Astrocyte (in vitro differentiated cells and primary cell): ENCODE measurements around the gene TBL1XR1. TPM values are rescaled to one million over a fixed set of nuclear protein-coding genes. Genes with fewer than 3 reads are reported as not detected.

Experiments used
- DNase-seq: peaks from one replicate; pipeline ENCODE4 v3.0.0-alpha.2; 2010; ENCODE audit warnings: low read depth
- FAIRE-seq: peaks from 2 replicates; lab custom pipeline; 2011; peaks lifted over from hg19 to GRCh38; lab: Jason Lieb, UNC
- H2AFZ ChIP-seq: 2 replicates; pipeline ENCODE4 v1.6.0; 2012; ENCODE audit warnings: low read depth, low read length, inconsistent platforms
- H3K27ac ChIP-seq: 2 replicates; pipeline ENCODE4 v1.5.1; 2011; ENCODE audit warnings: low read depth, low read length, inconsistent platforms
- H3K27me3 ChIP-seq: 2 replicates; pipeline ENCODE4 v1.6.0; 2011; ENCODE audit warnings: low read length, inconsistent platforms; ENCODE audit not compliant: insufficient read depth
- H3K36me3 ChIP-seq: 2 replicates; pipeline ENCODE4 v1.5.1; 2011; ENCODE audit warnings: low read length, inconsistent platforms; ENCODE audit not compliant: insufficient read depth
- H3K4me1 ChIP-seq: 2 replicates; pipeline ENCODE4 v1.5.1; 2011; ENCODE audit warnings: low read length, inconsistent platforms; ENCODE audit not compliant: insufficient read depth
- H3K4me2 ChIP-seq: 2 replicates; pipeline ENCODE4 v1.6.0; 2012; ENCODE audit warnings: low read length, inconsistent platforms
- H3K4me3 ChIP-seq: 2 replicates; pipeline ENCODE4 v1.5.1; 2011; ENCODE audit warnings: low read depth, mild to moderate bottlenecking, low read length, inconsistent platforms; ENCODE audit not compliant: insufficient read depth
- H3K79me2 ChIP-seq: 2 replicates; pipeline ENCODE4 v1.6.0; 2012; ENCODE audit warnings: mild to moderate bottlenecking, low read length, inconsistent platforms; ENCODE audit not compliant: insufficient read depth
- H3K9ac ChIP-seq: 2 replicates; pipeline ENCODE4 v1.6.0; 2012; ENCODE audit warnings: mild to moderate bottlenecking, low read length, inconsistent platforms
- H3K9me3 ChIP-seq: 2 replicates; pipeline ENCODE4 v1.5.1; 2012; ENCODE audit warnings: low read depth, mild to moderate bottlenecking, low read length, inconsistent platforms; ENCODE audit not compliant: insufficient read depth
- H4K20me1 ChIP-seq: 2 replicates; pipeline ENCODE4 v1.6.0; 2012; ENCODE audit warnings: low read length, inconsistent platforms; ENCODE audit not compliant: insufficient read depth
- H3K27ac Mint-ChIP-seq: one replicate; pipeline ENCODE4 v1.8.0; 2021; ENCODE audit warnings: mild to moderate bottlenecking, mixed read lengths; ENCODE audit not compliant: unreplicated experiment
- H3K27me3 Mint-ChIP-seq: one replicate; pipeline ENCODE4 v1.8.0; 2021; ENCODE audit warnings: low read depth, mixed read lengths; ENCODE audit not compliant: unreplicated experiment
- H3K36me3 Mint-ChIP-seq: one replicate; pipeline ENCODE4 v1.8.0; 2021; ENCODE audit warnings: low read depth, mixed read lengths; ENCODE audit not compliant: unreplicated experiment
- H3K4me1 Mint-ChIP-seq: one replicate; pipeline ENCODE4 v1.8.0; 2021; ENCODE audit warnings: low read depth, mixed read lengths; ENCODE audit not compliant: unreplicated experiment
- H3K4me3 Mint-ChIP-seq: one replicate; pipeline ENCODE4 v1.8.0; 2021; ENCODE audit warnings: mild to moderate bottlenecking, moderate library complexity, mixed read lengths; ENCODE audit not compliant: unreplicated experiment
- H3K9me3 Mint-ChIP-seq: one replicate; pipeline ENCODE4 v1.8.0; 2021; ENCODE audit warnings: mild to moderate bottlenecking, mixed read lengths; ENCODE audit not compliant: unreplicated experiment
- CTCF ChIP-seq: IDR thresholded peaks from 2 replicates; pipeline ENCODE4 v1.5.1; 2011; ENCODE audit warnings: low read depth, mild to moderate bottlenecking, inconsistent platforms, low read length, moderate library complexity; ENCODE audit not compliant: insufficient read depth
- EZH2 ChIP-seq: IDR thresholded peaks from 2 replicates; pipeline ENCODE4 v1.6.1; 2012; ENCODE audit warnings: mild to moderate bottlenecking, low read length, inconsistent platforms; ENCODE audit not compliant: insufficient read depth
- total RNA-seq: library from RNA; stranded (reverse); gene quantifications from 2 replicates; pipeline ENCODE4 v1.2.1, GENCODE V29; 2021

TBL1XR1 gene
- total RNA-seq, 1 donor from 2014 or later = 140 TPM

GRCh38 chr3:176978441-176978840 is 218.8 kb downstream of the TBL1XR1 start:
- no peaks in the 10 kb centered on the region for H3K9me3 ChIP-seq
- no peaks in the 10 kb centered on the region for H3K4me1 Mint-ChIP-seq
- no peak overlapping the region for H3K4me3 Mint-ChIP-seq
- H3K36me3 ChIP-seq = no peaks in the 10 kb centered on the region
- H4K20me1 ChIP-seq = no peaks in the 10 kb centered on the region
- no peak overlapping the region for H3K27ac Mint-ChIP-seq
- H3K79me2 ChIP-seq = no peaks in the 10 kb centered on the region
- H3K9me3 Mint-ChIP-seq = no peaks in the 10 kb centered on the region
- no peak overlapping the region for H3K27ac ChIP-seq
- H3K9ac ChIP-seq = no peak overlapping the region
- no peaks in the 10 kb centered on the region for H3K36me3 Mint-ChIP-seq
- no peak overlapping the region for H2AFZ ChIP-seq
- peaks cover under 1% of the 10 kb centered on the region for H3K27me3 Mint-ChIP-seq
- DNase-seq (no peak), FAIRE-seq (no peak)
- TF ChIP-seq EZH2 (no peak), CTCF (no peak)
- H3K4me3 ChIP-seq = no peak overlapping the region
- H3K27me3 ChIP-seq = no peaks in the 10 kb centered on the region
- H3K4me1 ChIP-seq = no peaks in the 10 kb centered on the region
- no peak overlapping the region for H3K4me2 ChIP-seq

- FAIRE-seq (no peak), DNase-seq (no peak)
- Histone ChIP-seq H3K9ac (no peak overlapping the region), H2AFZ (no peak overlapping the region), H3K27ac (no peak overlapping the region), H3K36me3 (no peaks in the 10 kb centered on the region), H3K4me2 (no peak overlapping the region), H3K4me3 (no peak overlapping the region), H3K79me2 (no peaks in the 10 kb centered on the region), H4K20me1 (no peaks in the 10 kb centered on the region), H3K27me3 (no peaks in the 10 kb centered on the region), H3K4me1 (no peaks in the 10 kb centered on the region), H3K9me3 (no peaks in the 10 kb centered on the region)
- TF ChIP-seq CTCF (no peak), EZH2 (no peak)
- Mint-ChIP-seq H3K9me3 (no peaks in the 10 kb centered on the region), H3K4me1 (no peaks in the 10 kb centered on the region), H3K4me3 (no peak overlapping the region), H3K27me3 (no peaks in the 10 kb centered on the region), H3K27ac (no peak overlapping the region), H3K36me3 (no peaks in the 10 kb centered on the region)
Observed at GRCh38 chr3:176977331-176977730, 220.0 kb downstream of the TBL1XR1 start.

GRCh38 chr3:176976586-176976985 is 220.7 kb downstream of the TBL1XR1 start:
- Histone ChIP-seq H3K27me3 (no peaks in the 10 kb centered on the region), H3K36me3 (no peaks in the 10 kb centered on the region), H3K9ac (no peak overlapping the region), H3K9me3 (no peaks in the 10 kb centered on the region), H3K4me2 (no peak overlapping the region), H3K27ac (no peak overlapping the region), H3K4me3 (no peak overlapping the region), H4K20me1 (no peaks in the 10 kb centered on the region), H3K79me2 (no peaks in the 10 kb centered on the region), H3K4me1 (no peaks in the 10 kb centered on the region), H2AFZ (no peak overlapping the region)
- no peaks in the 10 kb centered on the region for H3K27me3 Mint-ChIP-seq
- H3K36me3 Mint-ChIP-seq = no peaks in the 10 kb centered on the region
- H3K4me1 Mint-ChIP-seq = no peaks in the 10 kb centered on the region
- FAIRE-seq (no peak), DNase-seq (no peak)
- no peak overlapping the region for H3K4me3 Mint-ChIP-seq
- no peaks in the 10 kb centered on the region for H3K9me3 Mint-ChIP-seq
- H3K27ac Mint-ChIP-seq = no peak overlapping the region
- TF ChIP-seq CTCF = no peak
- TF ChIP-seq EZH2 = no peak
